HepG2 (cell line): ENCODE measurements around the gene ZNF853. TPM values are rescaled to one million over a fixed set of nuclear protein-coding genes. Genes with fewer than 3 reads are reported as not detected.

Source experiments
- ATAC-seq: fragments of 200-7000 bp; cut with Tn5 transposase; 3 replicates; pipeline ENCODE4 v1.9.1; 2020; ENCODE audit warnings: mild to moderate bottlenecking, moderate library complexity
- BruUV-seq: library from RNA; stranded (reverse); fragments of 400-500 nt; replicated peaks from 2 replicates; lab custom pipeline; 2021; lab: Mats Ljungman, UMichigan
- CTCF ChIA-PET: fragments of 300-600 bp; formaldehyde crosslinking; extraction: SDS; loops from one replicate; lab custom pipeline; 2021; ENCODE audit warnings: low total read pairs, inconsistent platforms, low intra/inter-chr PET ratio; lab: Yijun Ruan, JAX
- POLR2A ChIA-PET: fragments of 350-600 bp; sonication (Branson Sonifier 250); formaldehyde crosslinking; loops from one replicate; lab custom pipeline; 2020; ENCODE audit warnings: antibody characterized with exemption, inconsistent platforms; lab: Yijun Ruan, JAX
- DNase-seq: peaks from one replicate; pipeline ENCODE4 v3.0.0-alpha.2; 2015; ENCODE audit warnings: low spot score
- FAIRE-seq: peaks from 3 replicates; lab custom pipeline; 2011; peaks lifted over from hg19 to GRCh38; lab: Jason Lieb, UNC
- H2AFZ ChIP-seq: one replicate; pipeline ENCODE4 v1.6.1; 2011; ENCODE audit warnings: low read length, inconsistent platforms
- H3K27ac ChIP-seq: fragments of 300-600 bp; 3 replicates; pipeline ENCODE4 v1.8.0; 2011; ENCODE audit warnings: mixed run types, mild to moderate bottlenecking, mixed read lengths, low read length, inconsistent platforms; ENCODE audit not compliant: insufficient read depth; ENCODE audit errors: extremely low read length
- H3K27me3 ChIP-seq, 2 experiments: fragments of 200-600 bp in 1 of 2; 2 replicates in 1 of 2; 3 replicates in 1 of 2; pipeline versions ENCODE4 v1.6.0 to v1.8.0; 2011; ENCODE audit warnings: low read length in 2 of 2, mild to moderate bottlenecking in 2 of 2, moderate library complexity in 2 of 2, inconsistent platforms in 1 of 2; ENCODE audit not compliant: insufficient read depth in 2 of 2, control insufficient read depth in 1 of 2
- H3K36me3 ChIP-seq, 2 experiments: fragments of 200-600 bp in 1 of 2; replicated peaks in 1 of 2; 2 replicates in 1 of 2; 3 replicates in 1 of 2; pipeline versions ENCODE4 v1.5.1 to v1.8.0; 2011; ENCODE audit warnings: low read length in 2 of 2, inconsistent platforms in 1 of 2; ENCODE audit not compliant: insufficient read depth in 2 of 2, control insufficient read depth in 1 of 2
- H3K4me1 ChIP-seq: 2 replicates; pipeline ENCODE4 v1.5.1; 2012; ENCODE audit warnings: low read length, inconsistent platforms; ENCODE audit not compliant: insufficient read depth
- H3K4me2 ChIP-seq: 2 replicates; pipeline ENCODE4 v1.6.0; 2011; ENCODE audit warnings: low read depth, low read length, inconsistent platforms
- H3K4me3 ChIP-seq, 3 experiments: fragments of 200-600 bp in 1 of 3; sonication (generic), shearing (Covaris generic) in 1 of 3; replicated peaks in 1 of 3; 2 replicates each; pipeline ENCODE4 v1.5.1; 2011 to 2016; ENCODE audit warnings: low read length in 3 of 3, inconsistent platforms in 2 of 3, low read depth in 2 of 3, mild to moderate bottlenecking in 2 of 3, control low read depth in 1 of 3, mixed read lengths in 1 of 3; ENCODE audit not compliant: insufficient read depth in 1 of 3
- H3K79me2 ChIP-seq: one replicate; pipeline ENCODE4 v1.6.1; 2011; ENCODE audit warnings: low read length, inconsistent platforms; ENCODE audit not compliant: insufficient read depth
- H3K9ac ChIP-seq: 2 replicates; pipeline ENCODE4 v1.6.0; 2011; ENCODE audit warnings: mild to moderate bottlenecking, low read depth, low read length, inconsistent platforms; ENCODE audit not compliant: insufficient read depth
- H3K9me3 ChIP-seq: 2 replicates; pipeline ENCODE4 v1.5.1; 2012; ENCODE audit warnings: mild to moderate bottlenecking, low read length
- H4K20me1 ChIP-seq: 2 replicates; pipeline ENCODE4 v1.6.0; 2011; ENCODE audit warnings: inconsistent platforms, mild to moderate bottlenecking, low read length, moderate library complexity; ENCODE audit not compliant: insufficient read depth
- ZNF687 ChIP-seq: sonication (generic); formaldehyde crosslinking; IDR thresholded peaks from 2 replicates; pipeline ENCODE4 v1.5.1; 2020; ENCODE audit warnings: mild to moderate bottlenecking, missing genetic modification reagents, moderate library complexity
- ZZZ3 ChIP-seq: sonication (generic); formaldehyde crosslinking; IDR thresholded peaks from 2 replicates; pipeline ENCODE4 v1.4.0; 2020; ENCODE audit warnings: missing genetic modification reagents, mild to moderate bottlenecking, borderline replicate concordance
- WGBS: methylation state at CpG from one replicate; pipeline ENCODE4 v1.1.6; 2017; ENCODE audit warnings: low lambda C conversion rate; 5-methylcytosine and 5-hydroxymethylcytosine counted together
- in situ Hi-C: cut with HindIII; loops from 2 replicates; pipeline ENCODE4 v1.10.0; 2017; ENCODE audit warnings: low pct_unique_long_range_greater_than_20kb; ENCODE audit not compliant: extremely low pct_ligation_motif_present
- intact Hi-C: fragments of 100-400 bp; cut with micrococcal nuclease; formaldehyde crosslinking; loops from one replicate; pipeline ENCODE4 v1.10.0; 2022; ENCODE audit not compliant: unreplicated experiment
- polyA plus RNA-seq, 8 experiments: library from polyadenylated mRNA; depleted of rRNA in 3 of 8; stranded (reverse) in 7 of 8; unstranded in 1 of 8; fragments of >200 nt; fragmentation: Illumina TruSeq in 4 of 8; extraction: Trizol in 4 of 8; gene quantifications; 2 replicates each; pipeline versions ENCODE4 v1.2.1 to v1.2.3, GENCODE V29; 2011 to 2016; ENCODE audit warnings: low read depth in 4 of 8, missing spikeins in 1 of 8, mixed read lengths in 1 of 8; ENCODE audit not compliant: insufficient read depth in 1 of 8
- total RNA-seq, 5 experiments: library from RNA; depleted of rRNA; stranded (reverse); fragments of >200 nt; fragmentation: Illumina TruSeq; extraction: Trizol; gene quantifications; 2 replicates each; pipeline ENCODE4 v1.2.3, GENCODE V29; 2016; ENCODE audit warnings: low read depth in 1 of 5

Gene ZNF853
- total and polyA plus RNA-seq, 2 of the 13 experiments (the other 11 are each of a cell fraction or from before 2014, with no cell fraction given): 2.1 to 6.2 TPM

DNA sequence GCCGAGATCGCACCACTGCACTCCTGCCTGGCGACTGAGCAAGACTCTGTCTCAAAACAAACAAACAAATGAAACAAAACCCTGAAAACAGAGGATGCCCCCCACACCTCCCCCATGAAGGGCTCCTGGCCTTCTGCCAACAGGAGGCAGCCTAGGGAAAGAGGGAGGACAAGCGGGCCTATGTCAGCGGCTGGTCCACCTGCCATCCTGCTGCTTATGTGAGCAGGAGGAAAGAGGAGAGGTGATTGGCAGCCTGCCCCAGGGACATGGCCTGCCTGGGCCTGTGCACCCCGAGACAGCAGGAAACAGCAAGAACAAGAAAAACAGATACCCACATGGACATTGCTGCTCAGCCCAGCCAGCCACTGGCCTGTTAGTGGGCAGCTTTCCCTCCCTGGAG, 12.6 kb downstream of the ZNF853 start:
- no peak overlapping the region for H3K4me3 ChIP-seq
- FAIRE-seq (no peak), DNase-seq (no peak), ATAC-seq (0 out of 3 replicates have a peak, but pooled peaks have one; percentile 10)
- no peaks in the 10 kb centered on the region for H4K20me1 ChIP-seq
- WGBS: 31% methylated on average over 6 of the region's 6 CpGs
- H3K4me2 ChIP-seq: no peak overlapping the region
- no peak overlapping the region for H3K9ac ChIP-seq
- intact Hi-C loops (no loop called here), in situ Hi-C loops (no loop called here)
- peaks cover 0 to 3% of the 10 kb centered on the region in 2 experiments; a peak in 1 of 5 replicates for H3K36me3 ChIP-seq
- no peak overlapping the region for H3K27ac ChIP-seq
- H3K27me3 ChIP-seq: peaks cover 0 to 6% of the 10 kb centered on the region in 2 experiments; a peak in 2 of 5 replicates
- H3K9me3 ChIP-seq: no peaks in the 10 kb centered on the region
- peaks cover 24% of the 10 kb centered on the region for H3K4me1 ChIP-seq
- peak; percentile 14; the same call in 1 of the 2 replicates for TF ChIP-seq ZNF687 (CRISPR knock-in tag)
- no peak for TF ChIP-seq ZZZ3
- CTCF ChIA-PET: no interaction called here
- H3K79me2 ChIP-seq: no peaks in the 10 kb centered on the region
- no peak overlapping the region for H2AFZ ChIP-seq
- POLR2A ChIA-PET: interaction anchor here (2.7 kb wide), 1 partner anchor 8 kb away, joined by 6 read pairs; the partner anchor contains the start of gene ZNF316
- BruUV-seq: no TSS peak
